ENCODE data around the gene EPHB2. TPM values are rescaled to one million over a fixed set of nuclear protein-coding genes. Genes with fewer than 3 reads are reported as not detected.

The EPHB2 gene
- total RNA-seq, 4 donors from 2014 or later: 0.32 to 4.0 (median 1.7) TPM

DNA sequence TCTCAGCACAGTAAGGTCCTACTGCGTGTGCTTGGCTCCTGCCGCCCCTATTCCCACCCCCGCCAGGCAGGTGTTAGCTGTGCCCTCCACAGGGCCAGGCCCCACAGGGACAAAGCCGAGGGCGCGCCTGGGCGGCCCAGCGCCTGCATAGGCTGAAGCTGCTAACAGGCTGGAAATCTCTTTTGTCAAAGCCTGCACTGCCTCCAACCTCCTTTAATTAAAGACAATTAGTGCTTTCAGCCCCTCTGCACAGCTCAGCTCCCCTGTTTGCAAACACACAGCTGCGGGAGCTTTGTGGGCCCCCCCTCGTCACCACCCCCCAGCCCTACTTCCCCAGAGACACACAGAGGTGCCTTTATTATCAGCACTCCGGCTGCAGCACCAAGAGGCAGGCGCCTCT is 95.9 kb downstream of the EPHB2 start:
- Histone ChIP-seq H3K27ac (no peak overlapping the region), H3K36me3 (no peaks in the 10 kb centered on the region), H3K4me3 (no peak overlapping the region), H3K4me1 (peaks cover 29% of the 10 kb centered on the region), H3K27me3 (no peaks in the 10 kb centered on the region), H3K9me3 (no peaks in the 10 kb centered on the region)
- TF ChIP-seq POLR2AphosphoS5 (IDR thresholded peaks at IDR 0.05): no peak
- no peak for TF ChIP-seq EP300 (IDR thresholded peaks at IDR 0.05)
- TF ChIP-seq POLR2A (IDR thresholded peaks at IDR 0.05): no peak
- TF ChIP-seq, protein P1, sequence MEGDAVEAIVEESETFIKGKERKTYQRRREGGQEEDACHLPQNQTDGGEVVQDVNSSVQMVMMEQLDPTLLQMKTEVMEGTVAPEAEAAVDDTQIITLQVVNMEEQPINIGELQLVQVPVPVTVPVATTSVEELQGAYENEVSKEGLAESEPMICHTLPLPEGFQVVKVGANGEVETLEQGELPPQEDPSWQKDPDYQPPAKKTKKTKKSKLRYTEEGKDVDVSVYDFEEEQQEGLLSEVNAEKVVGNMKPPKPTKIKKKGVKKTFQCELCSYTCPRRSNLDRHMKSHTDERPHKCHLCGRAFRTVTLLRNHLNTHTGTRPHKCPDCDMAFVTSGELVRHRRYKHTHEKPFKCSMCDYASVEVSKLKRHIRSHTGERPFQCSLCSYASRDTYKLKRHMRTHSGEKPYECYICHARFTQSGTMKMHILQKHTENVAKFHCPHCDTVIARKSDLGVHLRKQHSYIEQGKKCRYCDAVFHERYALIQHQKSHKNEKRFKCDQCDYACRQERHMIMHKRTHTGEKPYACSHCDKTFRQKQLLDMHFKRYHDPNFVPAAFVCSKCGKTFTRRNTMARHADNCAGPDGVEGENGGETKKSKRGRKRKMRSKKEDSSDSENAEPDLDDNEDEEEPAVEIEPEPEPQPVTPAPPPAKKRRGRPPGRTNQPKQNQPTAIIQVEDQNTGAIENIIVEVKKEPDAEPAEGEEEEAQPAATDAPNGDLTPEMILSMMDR (IDR thresholded peaks at IDR 0.05): no peak
- no peak for DNase-seq (ENCODE audit: low spot score in 2 of 2)
- 68% methylated on average over 4 of the region's 12 CpGs for WGBS

DNA sequence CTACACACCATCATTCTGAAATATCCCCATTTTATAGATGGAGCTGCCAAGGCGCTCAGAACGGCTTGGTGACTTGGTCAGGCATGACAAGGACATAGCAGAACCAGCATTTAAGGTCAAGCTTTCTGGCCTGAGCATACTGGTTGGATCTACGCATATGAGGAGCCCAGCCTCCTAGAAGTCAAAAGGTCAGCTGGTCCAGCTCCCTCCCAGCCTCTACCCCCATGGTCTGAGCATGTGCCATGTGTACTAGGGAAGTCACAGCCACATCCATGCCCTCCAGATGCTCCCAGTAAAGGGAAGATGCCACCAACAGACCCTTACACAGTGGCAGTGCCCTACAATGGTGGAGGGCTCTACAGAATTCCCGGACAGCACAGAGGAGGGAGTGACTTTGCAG is 96.7 kb downstream of the EPHB2 start:
- H3K4me1 ChIP-seq: peaks cover 29% of the 10 kb centered on the region
- H3K4me3 ChIP-seq: no peak overlapping the region
- no peaks in the 10 kb centered on the region for H3K36me3 ChIP-seq
- no peak overlapping the region for H3K27ac ChIP-seq
- no peak for DNase-seq (ENCODE audit: low spot score in 2 of 2)
- H3K27me3 ChIP-seq: no peaks in the 10 kb centered on the region
- TF ChIP-seq POLR2A (IDR thresholded peaks at IDR 0.05) (no peak), EP300 (IDR thresholded peaks at IDR 0.05) (no peak)
- 96% methylated on average over 4 of the region's 4 CpGs for WGBS
- H3K9me3 ChIP-seq: no peaks in the 10 kb centered on the region

DNA sequence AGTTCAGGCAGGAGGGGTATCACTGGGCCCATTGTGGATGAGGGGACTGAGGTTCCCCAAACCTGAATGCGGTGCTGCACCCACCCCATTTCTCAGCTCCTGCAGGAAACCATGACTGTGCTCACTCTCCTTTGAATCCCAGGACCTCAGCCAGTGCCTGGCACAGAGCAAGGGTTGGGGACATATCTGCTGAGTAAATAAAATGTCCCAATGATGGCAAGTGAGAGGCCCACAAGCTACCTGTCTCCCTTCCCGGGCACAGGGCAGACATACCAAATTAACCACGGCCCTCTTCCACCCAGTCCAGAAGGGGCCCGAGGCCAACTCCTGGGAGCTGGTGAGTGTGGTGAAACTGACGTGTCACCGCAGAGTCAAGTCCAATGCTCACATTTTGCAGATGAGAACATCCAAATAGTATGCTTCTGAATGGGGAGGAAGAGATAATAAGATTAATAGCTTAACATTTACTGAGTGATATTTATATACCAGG is 97.6 kb downstream of the EPHB2 start:
- H3K9me3 ChIP-seq: no peaks in the 10 kb centered on the region
- 44% methylated on average over 6 of the region's 6 CpGs for WGBS
- no peak overlapping the region for H3K4me3 ChIP-seq
- TF ChIP-seq EP300 (IDR thresholded peaks at IDR 0.05) (no peak), POLR2AphosphoS5 (IDR thresholded peaks at IDR 0.05) (no peak), POLR2A (IDR thresholded peaks at IDR 0.05) (no peak)
- TF ChIP-seq, protein P1 (IDR thresholded peaks at IDR 0.05): no peak
- H3K36me3 ChIP-seq: no peaks in the 10 kb centered on the region
- peaks cover 29% of the 10 kb centered on the region for H3K4me1 ChIP-seq
- DNase-seq (ENCODE audit: low spot score in 2 of 2): no peak
- no peaks in the 10 kb centered on the region for H3K27me3 ChIP-seq
- peak overlapping the region; percentile 34 for H3K27ac ChIP-seq

DNA sequence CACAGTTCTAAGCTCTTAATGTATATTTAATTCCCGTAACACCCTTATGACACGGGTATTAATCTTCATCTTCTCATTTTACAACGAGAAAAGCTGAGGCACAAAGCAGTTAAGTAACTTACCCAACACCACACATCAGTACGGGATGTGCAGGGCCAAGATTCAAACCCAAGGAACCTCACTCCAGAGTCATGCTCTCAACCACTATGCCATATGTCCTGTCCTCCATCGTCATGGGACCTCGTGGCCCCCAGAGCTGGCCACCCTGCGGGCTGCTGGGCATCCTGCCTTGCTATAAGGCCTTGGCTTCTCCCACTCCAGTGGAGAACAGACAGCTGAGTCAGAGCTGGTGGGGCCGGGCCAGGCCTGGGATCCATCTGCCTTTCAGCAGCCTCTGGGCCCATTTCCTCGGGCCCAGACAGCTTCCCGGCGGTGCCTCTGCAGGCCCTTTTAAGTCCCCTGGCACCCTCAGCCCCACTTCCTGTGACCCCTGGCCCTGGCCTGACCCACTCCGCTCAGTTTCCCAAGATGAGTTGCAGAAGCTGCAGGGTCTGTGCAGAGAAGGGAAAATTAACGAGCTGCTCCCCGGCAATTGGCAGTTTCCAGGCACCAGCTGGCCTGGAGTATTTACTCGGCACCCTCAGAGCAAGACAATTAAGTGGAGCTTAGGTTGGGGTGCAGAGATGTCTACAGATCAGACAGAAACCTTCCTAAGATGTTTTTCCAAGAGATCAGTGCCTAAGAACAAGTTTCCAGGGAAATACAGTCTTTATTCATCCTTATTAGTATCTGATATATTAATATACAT is 98.2 kb downstream of the EPHB2 start:
- no peak for DNase-seq (ENCODE audit: low spot score in 2 of 2)
- no peak overlapping the region for H3K4me3 ChIP-seq
- peaks cover 29% of the 10 kb centered on the region for H3K4me1 ChIP-seq
- WGBS: 37% methylated on average over 13 of the region's 15 CpGs
- H3K27me3 ChIP-seq: no peaks in the 10 kb centered on the region
- no peaks in the 10 kb centered on the region for H3K9me3 ChIP-seq
- H3K27ac ChIP-seq: peak overlapping the region; percentile 7
- H3K36me3 ChIP-seq: no peaks in the 10 kb centered on the region
- TF ChIP-seq POLR2A (IDR thresholded peaks at IDR 0.05) (no peak), EP300 (IDR thresholded peaks at IDR 0.05) (no peak), POLR2AphosphoS5 (IDR thresholded peaks at IDR 0.05) (no peak)
- TF ChIP-seq, protein P1 (IDR thresholded peaks at IDR 0.05): no peak

DNA sequence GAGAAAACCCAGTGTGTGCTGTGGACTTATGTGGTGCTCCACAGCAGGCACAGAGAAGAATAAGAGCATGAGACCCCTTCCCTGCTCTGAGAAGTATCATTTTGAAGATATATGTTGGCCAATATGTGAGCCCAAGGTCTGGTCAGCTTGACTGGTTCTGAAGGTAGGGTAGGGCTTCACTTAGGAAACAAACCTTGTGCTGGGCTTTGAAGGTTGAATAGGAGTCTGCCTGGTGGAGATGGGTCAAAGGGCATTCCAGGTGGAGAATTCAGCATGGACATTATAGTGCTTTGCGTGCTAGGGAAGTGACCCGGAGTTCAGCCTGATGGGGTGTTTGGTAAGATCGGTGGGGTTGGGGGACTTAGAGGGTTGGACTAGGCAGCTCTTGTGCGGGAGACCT is 99.1 kb downstream of the EPHB2 start:
- peaks cover 26% of the 10 kb centered on the region for H3K4me1 ChIP-seq
- H3K27me3 ChIP-seq: no peaks in the 10 kb centered on the region
- H3K27ac ChIP-seq: no peak overlapping the region
- DNase-seq (ENCODE audit: low spot score in 2 of 2): no peak
- no peaks in the 10 kb centered on the region for H3K36me3 ChIP-seq
- TF ChIP-seq, protein P1 (IDR thresholded peaks at IDR 0.05): no peak
- TF ChIP-seq POLR2A (IDR thresholded peaks at IDR 0.05): no peak
- no peaks in the 10 kb centered on the region for H3K9me3 ChIP-seq
- WGBS: 92% methylated on average over 4 of the region's 4 CpGs
- H3K4me3 ChIP-seq: no peak overlapping the region

All from suprapubic skin (tissue), 4 donors.